ENCODE data around the gene RIMBP3C.
"Not testable (repeated sequence)": the region's sequence is repeated elsewhere in the genome, so short reads cannot be mapped to it uniquely, and the experiment has no call there.

RIMBP3C gene

GRCh38 chr22:21516970-21517764, 34.1 kb downstream of the RIMBP3C start:
- not testable (repeated sequence) for DNase-seq

GRCh38 chr22:21516522-21516921, 34.7 kb downstream of the RIMBP3C start:
- DNase-seq: not testable (repeated sequence)

- not testable (repeated sequence) for DNase-seq
Measured at GRCh38 chr22:21515234-21515633, 36.0 kb downstream of the RIMBP3C start.

- DNase-seq: not testable (repeated sequence)
Measured at GRCh38 chr22:21514117-21514516, 37.1 kb downstream of the RIMBP3C start.

- not testable (repeated sequence) for DNase-seq
Measured at GRCh38 chr22:21512022-21512421, 39.2 kb downstream of the RIMBP3C start.

GRCh38 chr22:21510397-21510796, 40.9 kb downstream of the RIMBP3C start:
- DNase-seq: not testable (repeated sequence)

- not testable (repeated sequence) for DNase-seq
Measured at GRCh38 chr22:21499623-21500506, 51.4 kb downstream of the RIMBP3C start.

- not testable (repeated sequence) for DNase-seq
Measured at GRCh38 chr22:21498489-21498888, 52.8 kb downstream of the RIMBP3C start.

- not testable (repeated sequence) for DNase-seq
Measured at GRCh38 chr22:21497984-21498383, 53.3 kb downstream of the RIMBP3C start.

Data from cerebellar nuclear complex (tissue), 1 donor.